T-cell (primary cell): ENCODE data around the gene SPG7. TPM values are rescaled to one million over a fixed set of nuclear protein-coding genes. Genes with fewer than 3 reads are reported as not detected.

ENCODE experiments used
- ATAC-seq, 4 experiments: fragments of 200-7000 bp in 3 of 4; fragments of 150-1000 bp in 1 of 4; cut with Tn5 transposase; replicated peaks in 1 of 4; 1 replicate in 3 of 4; 2 replicates in 1 of 4; pipeline ENCODE4 v1.10.0; 2021; ENCODE audit warnings: moderate library complexity in 3 of 4, mild to moderate bottlenecking in 2 of 4, moderate number of reproducible peaks in 1 of 4
- CTCF ChIA-PET, 2 donors: fragments of 300-600 bp; sonication (Branson Sonifier 250); formaldehyde crosslinking; loops; one replicate each; lab custom pipeline; 2022; ENCODE audit warnings: antibody characterized with exemption in 2 of 2; lab: Charles Lee
- POLR2A ChIA-PET, 2 donors: fragments of 300-600 bp; sonication (Branson Sonifier 250); formaldehyde crosslinking; loops; one replicate each; lab custom pipeline; 2022; ENCODE audit warnings: antibody characterized with exemption in 2 of 2; lab: Charles Lee
- DNase-seq, 35 experiments: peaks; one replicate each; pipeline versions ENCODE4 v3.0.0 to v3.0.0-alpha.2; 2013 to 2023
- H3K27ac ChIP-seq: one replicate; pipeline ENCODE4 v1.5.1; 2013; ENCODE audit warnings: low read length
- H3K27me3 ChIP-seq, 2 experiments: replicated peaks in 1 of 2; 1 replicate in 1 of 2; 2 replicates in 1 of 2; pipeline versions ENCODE4 v1.6.1 to v1.7.0; 2013; ENCODE audit warnings: low read length in 1 of 2, mixed read lengths in 1 of 2; ENCODE audit not compliant: control insufficient read depth in 2 of 2, insufficient read depth in 2 of 2; ENCODE audit errors: extremely low read depth in 1 of 2
- H3K36me3 ChIP-seq, 2 donors: 1 replicate in 1 of 2; 2 replicates in 1 of 2; pipeline versions ENCODE4 v1.6.1 to v1.7.0; 2013; ENCODE audit warnings: low read length in 1 of 2; ENCODE audit not compliant: control insufficient read depth in 2 of 2, insufficient read depth in 1 of 2; ENCODE audit errors: extremely low read depth in 1 of 2
- H3K4me1 ChIP-seq, 2 experiments: 1 replicate in 1 of 2; 2 replicates in 1 of 2; pipeline versions ENCODE4 v1.6.1 to v1.7.0; 2013; ENCODE audit warnings: low read length in 2 of 2, mixed read lengths in 1 of 2; ENCODE audit not compliant: insufficient read depth in 2 of 2, control insufficient read depth in 1 of 2; ENCODE audit errors: extremely low read depth in 1 of 2
- H3K4me3 ChIP-seq, 2 donors: 1 replicate in 1 of 2; 2 replicates in 1 of 2; pipeline versions ENCODE4 v1.5.1 to v1.7.0; 2013; ENCODE audit warnings: mild to moderate bottlenecking in 2 of 2, low read length in 1 of 2, moderate library complexity in 1 of 2; ENCODE audit not compliant: control insufficient read depth in 1 of 2; ENCODE audit errors: extremely low read depth in 1 of 2
- H3K9me3 ChIP-seq: 2 replicates; pipeline ENCODE4 v1.7.0; 2013
- H3K27ac Mint-ChIP-seq, 2 donors: one replicate each; pipeline ENCODE4 v1.8.0; 2020 to 2021; ENCODE audit warnings: mild to moderate bottlenecking in 2 of 2, mixed read lengths in 2 of 2
- H3K27me3 Mint-ChIP-seq, 2 donors: one replicate each; pipeline ENCODE4 v1.8.0; 2021 to 2022; ENCODE audit warnings: mixed read lengths in 2 of 2
- H3K36me3 Mint-ChIP-seq: one replicate; pipeline ENCODE4 v1.8.0; 2021; ENCODE audit warnings: mixed read lengths
- H3K4me1 Mint-ChIP-seq, 3 donors: one replicate each; pipeline ENCODE4 v1.8.0; 2020 to 2022; ENCODE audit warnings: mixed read lengths in 3 of 3, mild to moderate bottlenecking in 1 of 3
- H3K4me3 Mint-ChIP-seq, 3 donors: one replicate each; pipeline ENCODE4 v1.8.0; 2020 to 2022; ENCODE audit warnings: mild to moderate bottlenecking in 3 of 3, mixed read lengths in 3 of 3, moderate library complexity in 3 of 3
- H3K9me3 Mint-ChIP-seq, 3 donors: one replicate each; pipeline ENCODE4 v1.8.0; 2020 to 2022; ENCODE audit warnings: mixed read lengths in 3 of 3
- WGBS: methylation state at CpG from one replicate; pipeline ENCODE4 v1.1.5; 2013; ENCODE audit warnings: missing lambda C conversion rate; ENCODE audit not compliant: insufficient coverage; 5-methylcytosine and 5-hydroxymethylcytosine counted together
- total RNA-seq, 35 experiments: library from RNA in 6 of 35; stranded (reverse) in 6 of 35; fragments of 120-200 nt in 1 of 35; gene quantifications; one replicate each; pipeline versions ENCODE4 v1.2.1 to v1.2.4 and lab custom pipeline; 2013 to 2026

The SPG7 gene
- total RNA-seq, 5 donors from 2014 or later (not counting 1 experiment from before 2014, with no cell fraction given) = 161 to 203 (median 184) TPM

DNA sequence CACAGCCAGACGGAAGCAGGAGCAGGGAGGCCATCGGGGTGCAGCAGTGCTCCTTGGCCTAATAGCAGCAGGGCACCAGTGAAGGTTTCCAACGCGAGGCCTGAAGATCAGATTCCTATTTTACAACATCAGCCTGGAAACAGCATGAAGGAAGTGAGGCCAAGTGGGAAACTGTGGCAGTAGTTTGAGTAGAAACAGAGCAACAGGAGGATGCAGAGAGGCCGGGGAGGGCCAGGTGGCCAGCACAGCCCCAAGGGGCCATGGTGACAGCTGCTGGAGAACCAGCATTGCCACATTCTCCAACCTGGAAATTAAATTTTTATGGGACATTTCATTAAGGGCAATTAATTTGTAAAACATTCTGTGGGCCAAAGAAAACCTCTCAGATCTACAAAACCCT, 14.4 kb upstream of the SPG7 start:
- Mint-ChIP-seq H3K27ac (peak overlapping the region in 1 of 2 donors; percentile 49), H3K4me1 (peaks cover 32 to 38% (median 34%) of the 10 kb centered on the region in 3 donors), H3K27me3 (peaks cover 0 to 2% of the 10 kb centered on the region in 2 donors), H3K4me3 (no peak overlapping the region), H3K36me3 (peaks cover 4% of the 10 kb centered on the region), H3K9me3 (no peaks in the 10 kb centered on the region)
- peaks cover 4 to 22% of the 10 kb centered on the region in 2 experiments for H3K4me1 ChIP-seq
- POLR2A ChIA-PET = interaction anchor here in 1 of 2 donors (0.5 kb wide), 1 partner anchor 48 kb away, joined by 4 read pairs; no protein-coding TSS in a partner anchor
- peaks cover 0 to 5% of the 10 kb centered on the region in 2 donors for H3K36me3 ChIP-seq
- 100% methylated on average over 1 of the region's 5 CpGs for WGBS
- no peak overlapping the region for H3K27ac ChIP-seq
- DNase-seq (no peak), ATAC-seq (no peak)
- H3K9me3 ChIP-seq = no peaks in the 10 kb centered on the region
- no peaks in the 10 kb centered on the region for H3K27me3 ChIP-seq
- H3K4me3 ChIP-seq = no peak overlapping the region
- CTCF ChIA-PET = no interaction called here

DNA sequence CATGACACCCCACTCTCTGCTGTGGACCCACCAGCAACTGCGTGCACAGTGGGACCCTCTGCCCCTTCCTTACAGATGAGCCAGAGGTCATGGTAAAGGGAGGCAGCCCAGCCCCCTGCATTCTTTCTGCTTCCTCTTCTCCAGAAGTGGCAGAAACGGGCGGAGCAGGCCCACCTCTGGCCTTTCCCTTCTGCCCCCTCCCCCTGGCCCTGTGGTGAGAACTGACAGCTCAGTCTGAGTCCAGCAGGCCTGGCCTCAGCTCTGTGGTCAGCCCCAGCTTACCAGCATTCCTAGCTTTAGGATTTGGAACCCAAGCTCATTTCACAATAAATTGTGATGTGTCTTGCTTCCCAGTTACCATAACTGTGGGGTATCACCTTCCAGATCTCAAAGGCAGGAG, 13.1 kb upstream of the SPG7 start:
- Mint-ChIP-seq H3K4me3 (no peak overlapping the region), H3K27ac (peak overlapping the region in 1 of 2 donors; percentile 34), H3K4me1 (peaks cover 26 to 34% (median 31%) of the 10 kb centered on the region in 3 donors), H3K9me3 (no peaks in the 10 kb centered on the region), H3K36me3 (peaks cover 4% of the 10 kb centered on the region), H3K27me3 (no peaks in the 10 kb centered on the region)
- DNase-seq = no peak
- H3K27ac ChIP-seq = no peak overlapping the region
- no peak overlapping the region for H3K4me3 ChIP-seq
- H3K4me1 ChIP-seq = peaks cover 3 to 22% of the 10 kb centered on the region in 2 experiments
- no peaks in the 10 kb centered on the region for H3K27me3 ChIP-seq
- ATAC-seq = no peak
- ChIA-PET POLR2A (no interaction called here), CTCF (interaction anchor here in 1 of 2 donors (0.7 kb wide), 1 partner anchor 222 kb away, joined by 6 read pairs; no protein-coding TSS in a partner anchor)
- H3K9me3 ChIP-seq = no peaks in the 10 kb centered on the region
- 100% methylated on average over 1 of the region's 3 CpGs for WGBS
- peaks cover 0 to 5% of the 10 kb centered on the region in 2 donors for H3K36me3 ChIP-seq

DNA sequence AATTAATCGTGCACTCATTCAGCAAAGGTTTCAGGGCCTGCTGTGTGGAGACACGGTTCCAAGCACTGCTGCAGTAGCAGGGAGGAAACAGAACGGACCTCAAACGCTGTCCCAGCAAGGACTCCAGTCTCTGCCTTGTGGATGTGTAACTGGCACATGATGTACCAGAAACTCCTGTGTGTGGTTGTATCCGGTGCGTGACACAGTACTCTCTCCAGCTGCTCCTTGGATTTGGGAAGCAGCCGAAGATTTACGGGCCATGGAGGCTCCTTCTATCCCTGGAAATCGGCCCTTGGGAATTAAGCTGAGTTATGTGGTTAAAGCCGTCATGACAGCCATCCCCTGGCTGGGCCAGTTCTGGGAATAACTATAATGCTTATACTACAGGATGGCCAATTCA, 9.4 kb upstream of the SPG7 start:
- Mint-ChIP-seq H3K27ac (no peak overlapping the region), H3K4me3 (no peak overlapping the region), H3K9me3 (no peaks in the 10 kb centered on the region), H3K27me3 (no peaks in the 10 kb centered on the region), H3K36me3 (no peaks in the 10 kb centered on the region), H3K4me1 (peaks cover 2 to 8% (median 6%) of the 10 kb centered on the region in 3 donors)
- H3K4me1 ChIP-seq = peaks cover 0 to under 1% of the 10 kb centered on the region in 2 experiments
- no peak overlapping the region for H3K4me3 ChIP-seq
- no peak overlapping the region for H3K27ac ChIP-seq
- H3K27me3 ChIP-seq = no peaks in the 10 kb centered on the region
- DNase-seq (no peak), ATAC-seq (no peak)
- H3K9me3 ChIP-seq = no peaks in the 10 kb centered on the region
- CTCF ChIA-PET = no interaction called here
- H3K36me3 ChIP-seq = no peaks in the 10 kb centered on the region
- 91% methylated on average over 4 of the region's 10 CpGs for WGBS
- POLR2A ChIA-PET = no interaction called here

DNA sequence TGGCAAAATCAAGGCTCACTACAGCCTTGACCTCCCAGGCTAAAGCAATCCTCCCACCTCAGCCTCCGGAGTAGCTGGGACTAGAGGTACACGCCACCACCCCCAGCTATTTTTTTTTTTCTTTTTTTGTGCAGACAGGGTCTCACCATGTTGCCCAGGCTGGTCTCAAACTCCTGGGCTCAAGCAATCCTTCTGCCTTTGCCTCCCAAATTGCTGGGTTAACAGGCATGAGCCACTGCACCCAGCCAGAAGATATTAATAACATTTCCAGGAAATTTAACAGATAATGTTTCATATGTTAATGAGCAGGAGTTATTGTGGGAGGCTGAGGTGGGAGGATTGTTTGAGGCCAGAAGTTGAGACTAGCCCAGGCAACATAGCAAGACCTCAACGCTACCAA, 8.4 kb upstream of the SPG7 start:
- peaks cover 0 to 2% (median under 1%) of the 10 kb centered on the region in 3 donors for H3K4me1 Mint-ChIP-seq
- Histone ChIP-seq H3K9me3 (no peaks in the 10 kb centered on the region), H3K36me3 (no peaks in the 10 kb centered on the region), H3K27me3 (no peaks in the 10 kb centered on the region), H3K4me3 (no peak overlapping the region), H3K27ac (no peak overlapping the region), H3K4me1 (peaks cover 0 to under 1% of the 10 kb centered on the region in 2 experiments)
- H3K27me3 Mint-ChIP-seq = no peaks in the 10 kb centered on the region
- POLR2A ChIA-PET = no interaction called here
- DNase-seq = no peak
- H3K27ac Mint-ChIP-seq = no peak overlapping the region
- no peak overlapping the region for H3K4me3 Mint-ChIP-seq
- WGBS = 90% methylated on average over 3 of the region's 3 CpGs
- H3K36me3 Mint-ChIP-seq = no peaks in the 10 kb centered on the region
- CTCF ChIA-PET = no interaction called here
- no peaks in the 10 kb centered on the region for H3K9me3 Mint-ChIP-seq
- ATAC-seq = no peak

DNA sequence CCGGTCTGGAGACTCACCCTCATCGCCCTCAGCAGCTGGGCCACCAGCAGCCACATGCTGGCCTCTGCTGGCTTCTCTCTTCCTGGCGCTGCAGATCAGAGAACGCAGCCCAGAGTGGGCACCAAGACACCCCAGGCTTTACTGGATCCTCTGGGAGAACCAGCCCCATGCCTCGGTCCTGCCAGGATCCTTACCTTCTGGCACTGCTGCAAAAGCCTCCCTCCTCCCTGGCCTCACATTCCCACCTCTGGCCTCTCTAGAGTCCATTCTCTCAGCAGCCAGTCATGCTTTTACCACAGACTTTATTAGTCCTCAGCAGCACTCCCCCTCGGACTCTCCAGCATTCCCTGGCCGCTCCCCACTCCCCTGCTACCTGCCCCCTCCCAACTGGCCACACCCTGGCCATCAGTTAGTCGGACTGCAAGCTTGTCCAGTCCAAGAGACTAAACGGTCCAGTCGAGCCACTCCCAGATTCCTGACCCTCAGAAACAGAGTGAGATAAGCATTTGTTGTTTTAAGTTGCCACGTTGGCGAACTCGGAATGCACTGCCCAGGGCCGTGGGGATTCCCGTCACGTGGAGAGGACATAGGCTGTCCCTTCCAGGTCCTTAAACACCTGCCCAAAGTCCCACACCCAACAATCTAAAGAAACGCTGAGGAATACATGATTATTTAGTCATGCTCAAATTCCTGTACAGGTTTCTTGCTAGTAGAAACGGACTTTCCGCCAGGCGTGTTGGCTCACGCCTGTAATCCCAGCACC, 5.9 kb upstream of the SPG7 start:
- H3K4me3 ChIP-seq = no peak overlapping the region
- DNase-seq (no peak), ATAC-seq (no peak)
- H3K27ac Mint-ChIP-seq = no peak overlapping the region
- H3K36me3 Mint-ChIP-seq = no peaks in the 10 kb centered on the region
- H3K4me3 Mint-ChIP-seq = no peak overlapping the region
- no peaks in the 10 kb centered on the region for H3K36me3 ChIP-seq
- 93% methylated on average over 16 of the region's 21 CpGs for WGBS
- H3K9me3 ChIP-seq = no peaks in the 10 kb centered on the region
- H3K4me1 Mint-ChIP-seq = peaks cover 21 to 22% (median 22%) of the 10 kb centered on the region in 3 donors
- CTCF ChIA-PET = no interaction called here
- H3K9me3 Mint-ChIP-seq = no peaks in the 10 kb centered on the region
- H3K27me3 Mint-ChIP-seq = no peaks in the 10 kb centered on the region
- POLR2A ChIA-PET = no interaction called here
- H3K4me1 ChIP-seq = peaks cover 17 to 24% of the 10 kb centered on the region in 2 experiments
- H3K27ac ChIP-seq = no peak overlapping the region
- H3K27me3 ChIP-seq = no peaks in the 10 kb centered on the region

DNA sequence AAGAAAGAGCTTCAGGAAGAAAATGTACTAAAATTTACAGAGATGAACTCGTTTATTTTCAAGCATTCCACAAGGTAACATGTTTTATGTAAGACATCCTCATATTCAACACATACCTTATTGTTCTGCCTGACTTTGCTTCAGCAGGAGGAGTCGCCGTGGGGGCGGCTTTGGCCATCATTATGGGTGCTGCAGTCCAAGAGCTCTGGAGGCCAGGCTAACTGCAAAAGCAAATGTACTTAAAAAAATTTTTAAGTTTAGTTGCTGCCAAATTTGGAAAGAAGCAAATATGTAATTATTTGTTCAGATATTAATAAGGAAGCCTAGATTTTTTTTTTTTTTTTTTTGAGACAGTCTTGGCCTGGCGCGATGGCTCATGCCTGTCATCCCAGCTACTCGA, 4.1 kb upstream of the SPG7 start:
- ChIA-PET POLR2A (interaction anchor here in 1 of 2 donors (0.7 kb wide), 2 partner anchors 144 to 165 kb away, joined by 8 to 12 read pairs; no protein-coding TSS in a partner anchor), CTCF (no interaction called here)
- H3K36me3 Mint-ChIP-seq = no peaks in the 10 kb centered on the region
- no peak overlapping the region for H3K27ac Mint-ChIP-seq
- Histone ChIP-seq H3K9me3 (no peaks in the 10 kb centered on the region), H3K36me3 (no peaks in the 10 kb centered on the region), H3K27me3 (no peaks in the 10 kb centered on the region), H3K27ac (no peak overlapping the region), H3K4me1 (peaks cover 22 to 35% of the 10 kb centered on the region in 2 experiments), H3K4me3 (no peak overlapping the region)
- peaks cover 22 to 27% (median 27%) of the 10 kb centered on the region in 3 donors for H3K4me1 Mint-ChIP-seq
- no peaks in the 10 kb centered on the region for H3K9me3 Mint-ChIP-seq
- DNase-seq (no peak), ATAC-seq (no peak)
- H3K4me3 Mint-ChIP-seq = no peak overlapping the region
- no peaks in the 10 kb centered on the region for H3K27me3 Mint-ChIP-seq
- WGBS = 100% methylated on average over 3 of the region's 7 CpGs
